K562 (cell line): ENCODE measurements around the gene LY6G5B. TPM values are rescaled to one million over a fixed set of nuclear protein-coding genes. Genes with fewer than 3 reads are reported as not detected.
A peak's percentile ranks its signal among the peaks of the same experiment; 100 is the strongest.

Source experiments
- ARID1B ChIP-seq: fragments of 450-650 bp; IDR thresholded peaks from 2 replicates; pipeline ENCODE4 v1.6.1; 2016; ENCODE audit warnings: antibody characterized with exemption, mild to moderate bottlenecking, inconsistent platforms
- BDP1 ChIP-seq: IDR thresholded peaks from 3 replicates; pipeline ENCODE4 v1.6.1; 2011; ENCODE audit not compliant: insufficient read length, insufficient read depth
- CC2D1A ChIP-seq: fragments of 450-650 bp; IDR thresholded peaks from 2 replicates; pipeline ENCODE4 v1.6.1; 2017; ENCODE audit warnings: mild to moderate bottlenecking
- CREM ChIP-seq: IDR thresholded peaks from 2 replicates; pipeline ENCODE4 v1.6.1; 2014; ENCODE audit warnings: antibody characterized with exemption, low read depth
- CTBP1 ChIP-seq: fragments of 450-650 bp; IDR thresholded peaks from 2 replicates; pipeline ENCODE4 v1.6.1; 2016; ENCODE audit warnings: borderline replicate concordance
- HCFC1 ChIP-seq: IDR thresholded peaks from 2 replicates; pipeline ENCODE4 v1.6.1; 2012; ENCODE audit warnings: low read depth, low read length, improper control_type of control experiment
- KAT2B ChIP-seq: IDR thresholded peaks from one replicate; pipeline ENCODE4 v1.6.1; 2012; ENCODE audit warnings: low read depth, mild to moderate bottlenecking, control low read depth, inconsistent platforms, low read length, moderate library complexity
- MAZ ChIP-seq, 2 experiments: fragments of 450-650 bp in 1 of 2; sonication (generic) in 1 of 2; formaldehyde crosslinking; IDR thresholded peaks in 1 of 2; conservative IDR thresholded peaks in 1 of 2; 2 replicates each; pipeline versions ENCODE4 v1.4.0 to v1.5.0; 2020; ENCODE audit warnings: mild to moderate bottlenecking in 1 of 2, missing genetic modification reagents in 1 of 2
- MCM3 ChIP-seq: fragments of 450-650 bp; IDR thresholded peaks from 2 replicates; pipeline ENCODE4 v1.6.1; 2016
- MLX ChIP-seq, 2 experiments: fragments of 450-650 bp in 1 of 2; sonication (generic) in 1 of 2; formaldehyde crosslinking; conservative IDR thresholded peaks; 2 replicates each; pipeline versions ENCODE4 v1.4.0 to v1.8.1; 2020 to 2022; ENCODE audit warnings: mild to moderate bottlenecking in 1 of 2, missing genetic modification reagents in 1 of 2
- POLR2H ChIP-seq: IDR thresholded peaks from 2 replicates; pipeline ENCODE4 v1.6.1; 2016; ENCODE audit warnings: missing genetic modification characterization, low read depth, mild to moderate bottlenecking, control low read depth, missing compliant biosample characterization, moderate library complexity
- RCOR1 ChIP-seq, 2 experiments: IDR thresholded peaks; 2 replicates each; pipeline ENCODE4 v1.6.1; 2012; ENCODE audit warnings: low read depth in 2 of 2, low read length in 2 of 2, borderline replicate concordance in 1 of 2, improper control_type of control experiment in 1 of 2
- REST ChIP-seq, 2 experiments: fragments of 450-650 bp; formaldehyde crosslinking in 1 of 2; IDR thresholded peaks; 2 replicates each; pipeline versions ENCODE4 v1.4.0 to v1.6.1; 2014 to 2020; ENCODE audit warnings: mild to moderate bottlenecking in 2 of 2, borderline replicate concordance in 1 of 2, low read depth in 1 of 2
- ZFP30 ChIP-seq: fragments of 250-450 bp; sonication (Bioruptor Pico); IDR thresholded peaks from 2 replicates; pipeline ENCODE4 v1.8.0; 2022; ENCODE audit warnings: moderate library complexity, mild to moderate bottlenecking, inconsistent platforms, borderline replicate concordance
- ZNF778 ChIP-seq: fragments of 450-650 bp; formaldehyde crosslinking; IDR thresholded peaks from 2 replicates; pipeline ENCODE4 v1.4.0; 2020; ENCODE audit warnings: mild to moderate bottlenecking, moderate library complexity
- polyA plus RNA-seq, 8 experiments: library from polyadenylated mRNA; depleted of rRNA in 4 of 8; stranded (reverse) in 5 of 8; unstranded in 3 of 8; fragments of >200 nt; fragmentation: Nextera tagmentation in 2 of 8; fragmentation: Illumina TruSeq in 1 of 8; extraction: Ambion mirVana in 2 of 8; extraction: Trizol in 1 of 8; gene quantifications; 2 replicates each; pipeline versions ENCODE4 v1.2.1 to v1.2.3, GENCODE V29; 2011 to 2014; ENCODE audit warnings: inconsistent platforms in 1 of 8, missing spikeins in 1 of 8
- total RNA-seq, 7 experiments: library from RNA; depleted of rRNA in 6 of 7; stranded (reverse); fragments of >200 nt in 6 of 7; fragmentation: Illumina TruSeq in 2 of 7; extraction: Trizol in 2 of 7; gene quantifications; 2 replicates each; pipeline versions ENCODE4 v1.2.1 to v1.2.3, GENCODE V29; 2011 to 2021; ENCODE audit warnings: low replicate concordance in 1 of 7
- TF ChIP-seq, protein P1 (sequence below): fragments of 450-650 bp; IDR thresholded peaks from 2 replicates; pipeline ENCODE4 v1.6.1; 2016; ENCODE audit warnings: low read depth, mild to moderate bottlenecking, moderate library complexity

Gene LY6G5B
- total and polyA plus RNA-seq, 9 of the 15 experiments (the other 6 are each of a cell fraction or from before 2014, with no cell fraction given) = 6.0 to 27.0 (median 7.5) TPM

GRCh38 chr6:31659649-31660380 is 10.0 kb upstream of the LY6G5B start (continued):
- TF ChIP-seq REST (IDR thresholded peaks at IDR 0.05; ENCODE audit: borderline replicate concordance) = peak; percentile 99
- TF ChIP-seq REST (CRISPR knock-in tag; IDR thresholded peaks at IDR 0.05; ENCODE audit: low read depth) = peak; percentile 97
- TF ChIP-seq BDP1 = no peak
- no peak for TF ChIP-seq ARID1B
- TF ChIP-seq CREM = no peak
- peak; percentile 22; the same call in 1 of the 2 replicates for TF ChIP-seq HCFC1
- TF ChIP-seq MLX (CRISPR knock-in tag; conservative IDR thresholded peaks at IDR 0.05) = 0 out of 4 replicates have a peak, but pooled peaks of 1 of the 2 experiments have one; percentile 34
- peak; percentile 36; the same call in 1 of the 2 replicates for TF ChIP-seq CC2D1A
- TF ChIP-seq MCM3 = no peak
- TF ChIP-seq POLR2H (tag) = no peak
- peak in 1 of 2 experiments; percentile 2; a peak in 2 of 4 replicates for TF ChIP-seq RCOR1 (IDR thresholded peaks at IDR 0.05; ENCODE audit: borderline replicate concordance in 1 of 2, low read depth in 2 of 2, low read length in 2 of 2)
- TF ChIP-seq KAT2B = no peak
- TF ChIP-seq MAZ (CRISPR knock-in tag; conservative IDR thresholded peaks at IDR 0.05 in 1 of 2, IDR thresholded peaks at IDR 0.05 in 1 of 2) = peak in 1 of 2 experiments; percentile 72; a peak in 2 of 4 replicates
- TF ChIP-seq, protein P1, sequence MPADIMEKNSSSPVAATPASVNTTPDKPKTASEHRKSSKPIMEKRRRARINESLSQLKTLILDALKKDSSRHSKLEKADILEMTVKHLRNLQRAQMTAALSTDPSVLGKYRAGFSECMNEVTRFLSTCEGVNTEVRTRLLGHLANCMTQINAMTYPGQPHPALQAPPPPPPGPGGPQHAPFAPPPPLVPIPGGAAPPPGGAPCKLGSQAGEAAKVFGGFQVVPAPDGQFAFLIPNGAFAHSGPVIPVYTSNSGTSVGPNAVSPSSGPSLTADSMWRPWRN = 0 out of 2 replicates have a peak, but pooled peaks have one; percentile 31
- peak; percentile 94; the same call in 1 of the 2 replicates for TF ChIP-seq ZNF778 (CRISPR knock-in tag)
- TF ChIP-seq ZFP30 (CRISPR knock-in tag) = peak; percentile 76; the same call in 1 of the 2 replicates
- TF ChIP-seq CTBP1 = no peak
